ENCODE results near the gene ASPA. TPM values are rescaled to one million over a fixed set of nuclear protein-coding genes. Genes with fewer than 3 reads are reported as not detected.

The ASPA gene
- total and polyA plus RNA-seq, 2 donors: 0.18 to 0.57 TPM

GRCh38 chr17:3528403-3528851 is 52.6 kb downstream of the ASPA start:
- H3K4me3 ChIP-seq (ENCODE audit: low read length in 2 of 2): no peak overlapping the region
- no peak for DNase-seq (ENCODE audit: low read depth in 6 of 9, low spot score in 9 of 9)
- WGBS: 83% methylated on average over 14 of the region's 14 CpGs

GRCh38 chr17:3528880-3529511 is 53.2 kb downstream of the ASPA start:
- H3K4me3 ChIP-seq (ENCODE audit: low read length in 2 of 2): no peak overlapping the region
- H3K27me3 ChIP-seq (ENCODE audit: control insufficient read depth in 2 of 2, insufficient read depth in 1 of 2, low read length in 1 of 2): peaks cover 0 to 11% of the 10 kb centered on the region in 2 donors
- WGBS: 77% methylated on average over 11 of the region's 11 CpGs
- no peak overlapping the region for H3K27ac ChIP-seq (ENCODE audit: low read depth in 1 of 2, low read length in 1 of 2)
- DNase-seq (ENCODE audit: low read depth in 6 of 9, low spot score in 9 of 9): no peak
- H3K36me3 ChIP-seq (ENCODE audit: control insufficient read depth in 2 of 2, insufficient read depth in 2 of 2, low read length in 1 of 2): no peaks in the 10 kb centered on the region
- H3K4me1 ChIP-seq (ENCODE audit: control insufficient read depth in 2 of 2, insufficient read depth in 2 of 2, low read length in 2 of 2): no peaks in the 10 kb centered on the region
- H3K9me3 ChIP-seq (ENCODE audit: control insufficient read depth in 2 of 2, insufficient read depth in 1 of 2, low read length in 1 of 2): no peaks in the 10 kb centered on the region

More at GRCh38 chr17:3528403-3528851, 52.6 kb downstream of the ASPA start:
- Histone ChIP-seq H3K36me3 (ENCODE audit: control insufficient read depth in 2 of 2, insufficient read depth in 2 of 2, low read length in 1 of 2) (no peaks in the 10 kb centered on the region), H3K9me3 (ENCODE audit: control insufficient read depth in 2 of 2, insufficient read depth in 1 of 2, low read length in 1 of 2) (no peaks in the 10 kb centered on the region), H3K27ac (ENCODE audit: low read depth in 1 of 2, low read length in 1 of 2) (no peak overlapping the region), H3K4me1 (ENCODE audit: control insufficient read depth in 2 of 2, insufficient read depth in 2 of 2, low read length in 2 of 2) (no peaks in the 10 kb centered on the region), H3K27me3 (ENCODE audit: control insufficient read depth in 2 of 2, insufficient read depth in 1 of 2, low read length in 1 of 2) (peaks cover 0 to 11% of the 10 kb centered on the region in 2 donors)

- Histone ChIP-seq H3K4me1 (ENCODE audit: control insufficient read depth in 2 of 2, insufficient read depth in 2 of 2, low read length in 2 of 2) (no peaks in the 10 kb centered on the region), H3K27ac (ENCODE audit: low read depth in 1 of 2, low read length in 1 of 2) (no peak overlapping the region), H3K4me3 (ENCODE audit: low read length in 2 of 2) (no peak overlapping the region), H3K36me3 (ENCODE audit: control insufficient read depth in 2 of 2, insufficient read depth in 2 of 2, low read length in 1 of 2) (no peaks in the 10 kb centered on the region), H3K9me3 (ENCODE audit: control insufficient read depth in 2 of 2, insufficient read depth in 1 of 2, low read length in 1 of 2) (no peaks in the 10 kb centered on the region), H3K27me3 (ENCODE audit: control insufficient read depth in 2 of 2, insufficient read depth in 1 of 2, low read length in 1 of 2) (peaks cover 0 to 14% of the 10 kb centered on the region in 2 donors)
- no peak for DNase-seq (ENCODE audit: low read depth in 6 of 9, low spot score in 9 of 9)
- 86% methylated on average over 32 of the region's 32 CpGs for WGBS
These were observed 54.3 kb downstream of the ASPA start for GRCh38 chr17:3529817-3530741.

GRCh38 chr17:3531266-3532101 is 55.7 kb downstream of the ASPA start:
- Histone ChIP-seq H3K27me3 (ENCODE audit: control insufficient read depth in 2 of 2, insufficient read depth in 1 of 2, low read length in 1 of 2) (peaks cover 0 to 23% of the 10 kb centered on the region in 2 donors), H3K36me3 (ENCODE audit: control insufficient read depth in 2 of 2, insufficient read depth in 2 of 2, low read length in 1 of 2) (no peaks in the 10 kb centered on the region), H3K9me3 (ENCODE audit: control insufficient read depth in 2 of 2, insufficient read depth in 1 of 2, low read length in 1 of 2) (no peaks in the 10 kb centered on the region), H3K4me1 (ENCODE audit: control insufficient read depth in 2 of 2, insufficient read depth in 2 of 2, low read length in 2 of 2) (peaks cover 0 to 3% of the 10 kb centered on the region in 2 donors), H3K27ac (ENCODE audit: low read depth in 1 of 2, low read length in 1 of 2) (no peak overlapping the region), H3K4me3 (ENCODE audit: low read length in 2 of 2) (no peak overlapping the region)
- WGBS: 95% methylated on average over 21 of the region's 21 CpGs
- DNase-seq (ENCODE audit: low read depth in 6 of 9, low spot score in 9 of 9): no peak

- H3K27me3 ChIP-seq (ENCODE audit: control insufficient read depth in 2 of 2, insufficient read depth in 1 of 2, low read length in 1 of 2): peaks cover 0 to 23% of the 10 kb centered on the region in 2 donors
- no peaks in the 10 kb centered on the region for H3K36me3 ChIP-seq (ENCODE audit: control insufficient read depth in 2 of 2, insufficient read depth in 2 of 2, low read length in 1 of 2)
- H3K9me3 ChIP-seq (ENCODE audit: control insufficient read depth in 2 of 2, insufficient read depth in 1 of 2, low read length in 1 of 2): no peaks in the 10 kb centered on the region
- WGBS: 92% methylated on average over 36 of the region's 36 CpGs
- no peak for DNase-seq (ENCODE audit: low read depth in 6 of 9, low spot score in 9 of 9)
- peaks cover 0 to 3% of the 10 kb centered on the region in 2 donors for H3K4me1 ChIP-seq (ENCODE audit: control insufficient read depth in 2 of 2, insufficient read depth in 2 of 2, low read length in 2 of 2)
- no peak overlapping the region for H3K27ac ChIP-seq (ENCODE audit: low read depth in 1 of 2, low read length in 1 of 2)
- H3K4me3 ChIP-seq (ENCODE audit: low read length in 2 of 2): no peak overlapping the region
These were observed 56.5 kb downstream of the ASPA start for GRCh38 chr17:3532106-3532858.

GRCh38 chr17:3532859-3533142 is 57.0 kb downstream of the ASPA start:
- no peak overlapping the region for H3K27ac ChIP-seq (ENCODE audit: low read depth in 1 of 2, low read length in 1 of 2)
- WGBS: 96% methylated on average over 10 of the region's 10 CpGs
- peaks cover 0 to 23% of the 10 kb centered on the region in 2 donors for H3K27me3 ChIP-seq (ENCODE audit: control insufficient read depth in 2 of 2, insufficient read depth in 1 of 2, low read length in 1 of 2)
- H3K4me1 ChIP-seq (ENCODE audit: control insufficient read depth in 2 of 2, insufficient read depth in 2 of 2, low read length in 2 of 2): peaks cover 0 to 3% of the 10 kb centered on the region in 2 donors
- no peak overlapping the region for H3K4me3 ChIP-seq (ENCODE audit: low read length in 2 of 2)
- H3K9me3 ChIP-seq (ENCODE audit: control insufficient read depth in 2 of 2, insufficient read depth in 1 of 2, low read length in 1 of 2): no peaks in the 10 kb centered on the region
- no peaks in the 10 kb centered on the region for H3K36me3 ChIP-seq (ENCODE audit: control insufficient read depth in 2 of 2, insufficient read depth in 2 of 2, low read length in 1 of 2)
- DNase-seq (ENCODE audit: low read depth in 6 of 9, low spot score in 9 of 9): no peak

GRCh38 chr17:3533752-3534151 is 58.0 kb downstream of the ASPA start:
- no peak for DNase-seq (ENCODE audit: low read depth in 6 of 9, low spot score in 9 of 9)
- Histone ChIP-seq H3K36me3 (ENCODE audit: control insufficient read depth in 2 of 2, insufficient read depth in 2 of 2, low read length in 1 of 2) (no peaks in the 10 kb centered on the region), H3K9me3 (ENCODE audit: control insufficient read depth in 2 of 2, insufficient read depth in 1 of 2, low read length in 1 of 2) (no peaks in the 10 kb centered on the region), H3K27me3 (ENCODE audit: control insufficient read depth in 2 of 2, insufficient read depth in 1 of 2, low read length in 1 of 2) (peaks cover 0 to 20% of the 10 kb centered on the region in 2 donors), H3K27ac (ENCODE audit: low read depth in 1 of 2, low read length in 1 of 2) (no peak overlapping the region), H3K4me3 (ENCODE audit: low read length in 2 of 2) (no peak overlapping the region), H3K4me1 (ENCODE audit: control insufficient read depth in 2 of 2, insufficient read depth in 2 of 2, low read length in 2 of 2) (peaks cover 0 to 3% of the 10 kb centered on the region in 2 donors)
- WGBS: 96% methylated on average over 5 of the region's 5 CpGs

- Histone ChIP-seq H3K4me3 (ENCODE audit: low read length in 2 of 2) (no peak overlapping the region), H3K9me3 (ENCODE audit: control insufficient read depth in 2 of 2, insufficient read depth in 1 of 2, low read length in 1 of 2) (no peaks in the 10 kb centered on the region), H3K36me3 (ENCODE audit: control insufficient read depth in 2 of 2, insufficient read depth in 2 of 2, low read length in 1 of 2) (no peaks in the 10 kb centered on the region), H3K27me3 (ENCODE audit: control insufficient read depth in 2 of 2, insufficient read depth in 1 of 2, low read length in 1 of 2) (peaks cover 0 to 20% of the 10 kb centered on the region in 2 donors), H3K27ac (ENCODE audit: low read depth in 1 of 2, low read length in 1 of 2) (no peak overlapping the region), H3K4me1 (ENCODE audit: control insufficient read depth in 2 of 2, insufficient read depth in 2 of 2, low read length in 2 of 2) (peaks cover 0 to 3% of the 10 kb centered on the region in 2 donors)
- WGBS: 22% methylated on average over 3 of the region's 3 CpGs
- DNase-seq (ENCODE audit: low read depth in 6 of 9, low spot score in 9 of 9): peak in 3 of 9 donors; percentile 15 to 24 (median 20)
These were observed 59.1 kb downstream of the ASPA start for GRCh38 chr17:3534881-3535252.
